ENCODE results near the gene REV3L. TPM values are rescaled to one million over a fixed set of nuclear protein-coding genes. Genes with fewer than 3 reads are reported as not detected.

REV3L gene
- total and polyA plus RNA-seq, 2 of the 8 experiments (the other 6 are each of a cell fraction or from before 2014, with no cell fraction given): 2.1 to 6.6 TPM

- TF ChIP-seq CHD7 (IDR thresholded peaks at IDR 0.05; ENCODE audit: insufficient replicate concordance, low read length): no peak
- TF ChIP-seq USF2 (IDR thresholded peaks at IDR 0.05; ENCODE audit: low read length): peak; percentile 15; the same call in 1 of the 2 replicates
Measured at GRCh38 chr6:111469543-111469942, 13.5 kb downstream of the REV3L start (continued).

All from H1 (cell line).